ENCODE data around the gene TUBB1.
A peak's percentile ranks its signal among the peaks of the same experiment; 100 is the strongest.
"Not testable (repeated sequence)": the region's sequence is repeated elsewhere in the genome, so short reads cannot be mapped to it uniquely, and the experiment has no call there.

The TUBB1 gene

GRCh38 chr20:59019217-59019616, at the start of gene TUBB1:
Gene TUBB1, plus strand, starts transcription at chr20:59019429. Its CDS starts 94 bp downstream, at chr20:59019523.
- TF ChIP-seq GATA1 (IDR thresholded peaks at IDR 0.05; ENCODE audit: low read depth, low read length) = no peak
- TF ChIP-seq POLR2A (IDR thresholded peaks at IDR 0.05; ENCODE audit: low read length) = peak; percentile 50
- DNase-seq = peak; percentile 90 to 92

GRCh38 chr20:58969439-58969838, 49.8 kb upstream of the TUBB1 start:
- no peak for DNase-seq
- TF ChIP-seq GATA1 (IDR thresholded peaks at IDR 0.05; ENCODE audit: low read depth, low read length) (no peak), POLR2A (IDR thresholded peaks at IDR 0.05; ENCODE audit: low read length) (no peak)

- DNase-seq = no peak
- TF ChIP-seq GATA1 (IDR thresholded peaks at IDR 0.05; ENCODE audit: low read depth, low read length) (no peak), POLR2A (IDR thresholded peaks at IDR 0.05; ENCODE audit: low read length) (no peak)
Measured at GRCh38 chr20:58970146-58970545, 49.1 kb upstream of the TUBB1 start.

GRCh38 chr20:58971429-58971828, 47.8 kb upstream of the TUBB1 start:
- TF ChIP-seq POLR2A (IDR thresholded peaks at IDR 0.05; ENCODE audit: low read length) (no peak), GATA1 (IDR thresholded peaks at IDR 0.05; ENCODE audit: low read depth, low read length) (no peak)
- no peak for DNase-seq

- TF ChIP-seq POLR2A (IDR thresholded peaks at IDR 0.05; ENCODE audit: low read length) (no peak), GATA1 (IDR thresholded peaks at IDR 0.05; ENCODE audit: low read depth, low read length) (no peak)
- DNase-seq = no peak
Measured at GRCh38 chr20:58973179-58973578, 46.0 kb upstream of the TUBB1 start.

GRCh38 chr20:58973866-58974265, 45.4 kb upstream of the TUBB1 start:
- TF ChIP-seq POLR2A (IDR thresholded peaks at IDR 0.05; ENCODE audit: low read length) (no peak), GATA1 (IDR thresholded peaks at IDR 0.05; ENCODE audit: low read depth, low read length) (no peak)
- no peak for DNase-seq

GRCh38 chr20:58975353-58975752, 43.9 kb upstream of the TUBB1 start:
- TF ChIP-seq POLR2A (IDR thresholded peaks at IDR 0.05; ENCODE audit: low read length) = no peak
- TF ChIP-seq GATA1 (IDR thresholded peaks at IDR 0.05; ENCODE audit: low read depth, low read length) = no peak
- DNase-seq = no peak

- no peak for TF ChIP-seq POLR2A (IDR thresholded peaks at IDR 0.05; ENCODE audit: low read length)
- TF ChIP-seq GATA1 (IDR thresholded peaks at IDR 0.05; ENCODE audit: low read depth, low read length) = no peak
- no peak for DNase-seq
Measured at GRCh38 chr20:58976061-58976730, 43.0 kb upstream of the TUBB1 start.

GRCh38 chr20:58978351-58979190, 40.7 kb upstream of the TUBB1 start:
- TF ChIP-seq POLR2A (IDR thresholded peaks at IDR 0.05; ENCODE audit: low read length) = no peak
- TF ChIP-seq GATA1 (IDR thresholded peaks at IDR 0.05; ENCODE audit: low read depth, low read length) = no peak
- DNase-seq = no peak

- DNase-seq = peak; percentile 88 to 95
- TF ChIP-seq GATA1 (IDR thresholded peaks at IDR 0.05; ENCODE audit: low read depth, low read length) = no peak
- peak; percentile 48 for TF ChIP-seq POLR2A (IDR thresholded peaks at IDR 0.05; ENCODE audit: low read length)
Measured at GRCh38 chr20:58980711-58981627, 38.3 kb upstream of the TUBB1 start, which contains the start of gene NELFCD. Gene NELFCD, plus strand, starts transcription at chr20:58981256. Its CDS starts 54 bp downstream, at chr20:58981310.

GRCh38 chr20:58981628-58982364, 37.4 kb upstream of the TUBB1 start:
- peak; percentile 56 to 59 for DNase-seq
- TF ChIP-seq GATA1 (IDR thresholded peaks at IDR 0.05; ENCODE audit: low read depth, low read length) = no peak
- no peak for TF ChIP-seq POLR2A (IDR thresholded peaks at IDR 0.05; ENCODE audit: low read length)

- TF ChIP-seq POLR2A (IDR thresholded peaks at IDR 0.05; ENCODE audit: low read length) (peak; percentile 50), GATA1 (IDR thresholded peaks at IDR 0.05; ENCODE audit: low read depth, low read length) (no peak)
- DNase-seq = peak; percentile 88 to 92
Measured at GRCh38 chr20:58982406-58983114, 36.7 kb upstream of the TUBB1 start.

GRCh38 chr20:58983115-58983468, 36.1 kb upstream of the TUBB1 start:
- not testable (repeated sequence) for DNase-seq
